Measurements from ENCODE around the gene CHST14.
A peak's percentile ranks its signal among the peaks of the same experiment; 100 is the strongest.

The CHST14 gene

DNA sequence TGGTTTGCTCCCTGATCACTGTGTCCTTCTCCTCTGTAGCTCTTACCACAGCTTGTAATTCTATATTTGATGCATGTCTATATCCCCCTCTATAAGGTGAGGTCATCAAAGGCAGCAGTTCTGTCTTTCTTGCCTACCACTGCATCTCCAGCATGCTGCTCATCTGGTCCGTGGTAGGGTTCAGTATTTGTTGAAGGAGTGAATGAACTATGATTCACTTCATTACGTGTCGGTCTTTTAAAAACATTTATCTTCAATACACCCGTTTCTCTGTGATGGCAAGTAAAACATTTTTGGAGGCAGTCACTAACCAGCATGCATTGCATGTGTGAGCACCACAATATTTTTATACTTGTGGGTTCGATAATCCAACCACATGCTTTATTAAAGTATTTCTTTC lies 27.6 kb downstream of the CHST14 start:
- no peak for DNase-seq

DNA sequence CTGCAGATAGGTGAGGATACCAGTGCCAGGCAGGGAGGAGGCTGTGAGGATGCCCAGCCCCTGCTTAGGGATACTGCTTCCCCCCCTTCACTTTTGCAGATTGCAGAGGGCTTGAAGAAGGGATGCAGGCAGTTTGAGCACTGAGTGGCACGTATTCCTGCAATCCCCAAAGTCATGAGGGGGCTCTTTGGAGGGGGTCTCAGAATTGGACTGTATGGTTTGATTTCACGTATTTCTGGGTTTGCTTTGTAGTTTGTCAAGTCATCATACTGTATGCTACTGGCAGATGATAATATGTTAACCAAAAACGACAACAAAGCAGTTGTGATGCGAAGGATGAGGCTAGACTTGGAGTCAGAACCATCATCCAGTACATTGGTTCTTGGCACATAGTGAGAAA lies 28.1 kb downstream of the CHST14 start:
- DNase-seq: no peak

GRCh38 chr15:40499931-40500330 lies 29.1 kb downstream of the CHST14 start:
- DNase-seq: no peak

- no peak for DNase-seq
Measured at GRCh38 chr15:40500568-40501330, 30.0 kb downstream of the CHST14 start.

DNA sequence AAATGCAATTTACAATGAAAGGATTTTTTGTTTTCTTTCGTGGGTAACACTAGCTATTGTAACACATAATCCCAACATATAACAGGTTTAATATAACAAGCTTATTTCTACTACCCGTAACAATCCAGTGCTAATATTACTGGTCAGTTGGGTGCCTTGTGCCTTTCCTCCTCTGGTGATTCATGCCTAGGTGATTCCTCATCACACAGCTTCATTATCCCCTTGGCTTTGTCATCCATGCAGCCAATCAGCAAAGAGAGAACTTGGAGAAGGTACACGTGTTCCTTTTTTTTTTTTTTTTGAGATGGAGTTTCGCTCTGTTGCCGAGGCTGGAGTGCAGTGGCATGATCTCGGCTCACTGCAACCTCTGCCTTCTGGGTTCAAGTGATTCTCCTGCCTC lies 30.7 kb downstream of the CHST14 start:
- DNase-seq: no peak

DNA sequence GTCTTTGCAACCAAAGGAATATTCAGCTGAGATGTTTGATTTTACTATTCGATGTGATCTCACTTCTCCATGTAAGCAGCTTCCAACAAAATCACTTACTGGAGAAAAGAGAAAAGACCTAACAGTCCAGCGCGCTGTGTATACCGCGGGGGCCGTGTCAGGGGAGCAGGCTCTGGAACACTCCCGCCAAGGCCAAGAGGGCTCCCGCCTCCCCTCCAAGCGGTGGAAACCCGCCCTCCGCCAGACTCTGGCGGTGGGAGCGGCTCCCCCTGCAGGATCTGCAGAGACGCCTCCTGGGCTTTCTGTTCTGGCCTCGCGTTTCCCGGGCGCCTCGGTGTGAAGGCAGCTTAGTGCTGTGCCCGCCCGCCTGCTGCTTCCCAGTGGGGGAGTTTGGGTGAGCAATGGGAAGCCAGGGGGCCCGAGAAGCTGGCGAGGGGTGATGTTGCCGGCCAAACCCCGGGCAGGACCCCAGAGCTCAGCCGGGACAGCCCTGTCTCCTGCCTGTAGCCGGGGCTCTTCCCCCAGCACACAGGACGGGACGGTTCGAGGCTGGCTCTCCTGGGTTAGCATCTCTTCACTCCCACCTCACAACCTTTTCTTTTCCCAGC lies 36.3 kb downstream of the CHST14 start:
- DNase-seq: peak; percentile 71

DNA sequence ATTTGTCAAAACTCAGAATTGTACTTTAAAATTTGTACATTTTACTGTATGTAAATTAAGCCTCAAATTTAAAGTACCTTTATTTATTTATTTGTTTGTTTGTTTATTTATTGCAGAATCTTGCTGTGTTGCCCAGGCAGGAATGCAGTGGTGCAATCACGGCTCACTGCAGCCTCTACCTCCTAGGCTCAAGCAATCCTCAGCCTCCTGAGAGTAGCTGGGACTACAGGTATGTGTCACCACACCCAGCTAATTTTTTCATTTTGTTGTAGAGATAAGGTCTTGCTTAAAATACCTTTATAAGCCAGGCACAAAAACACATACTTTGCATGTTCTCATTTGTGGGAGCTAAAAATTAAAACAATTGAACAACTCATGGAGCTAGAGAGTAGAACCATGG lies 37.4 kb downstream of the CHST14 start:
- DNase-seq: no peak

DNA sequence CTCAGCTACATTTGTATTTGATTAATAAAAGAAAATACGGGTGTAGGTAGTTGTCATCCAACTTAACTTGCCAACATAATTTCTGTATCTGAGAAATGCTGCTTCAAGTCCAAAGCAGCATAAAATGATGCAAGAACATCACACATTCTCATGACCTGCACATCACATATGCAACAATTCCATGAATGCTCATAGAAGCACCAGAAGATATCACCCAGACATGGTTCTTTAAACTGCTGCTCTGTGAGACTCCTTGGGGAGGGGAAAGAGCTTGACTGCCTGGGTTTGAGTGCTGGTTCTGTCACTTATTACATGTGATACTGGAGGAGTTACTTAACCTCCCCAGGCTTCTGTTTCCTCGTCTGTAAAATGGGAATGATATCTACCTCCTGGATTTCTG lies 39.4 kb downstream of the CHST14 start:
- no peak for DNase-seq

DNA sequence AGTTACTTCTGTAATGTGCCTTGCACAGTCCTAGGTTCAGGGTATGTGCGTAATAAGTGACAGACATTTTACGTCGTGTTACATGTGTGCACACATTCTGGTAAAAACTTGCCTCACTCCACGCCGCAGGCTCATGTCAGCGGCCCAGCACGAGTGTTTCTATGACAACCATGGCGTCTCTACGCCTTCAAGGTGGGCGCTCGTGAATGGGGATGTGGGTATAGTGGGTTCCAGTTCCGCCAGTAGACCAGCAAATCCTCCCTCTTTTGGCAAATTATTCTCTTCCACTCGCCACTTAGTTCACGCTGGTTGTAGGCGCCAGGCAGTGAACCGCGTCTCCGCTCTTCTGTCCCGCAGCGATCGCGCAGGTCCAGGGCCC lies 40.3 kb downstream of the CHST14 start:
- no peak for DNase-seq

- peak; percentile 28 for DNase-seq
Measured at GRCh38 chr15:40511472-40512133, 40.8 kb downstream of the CHST14 start.

DNA sequence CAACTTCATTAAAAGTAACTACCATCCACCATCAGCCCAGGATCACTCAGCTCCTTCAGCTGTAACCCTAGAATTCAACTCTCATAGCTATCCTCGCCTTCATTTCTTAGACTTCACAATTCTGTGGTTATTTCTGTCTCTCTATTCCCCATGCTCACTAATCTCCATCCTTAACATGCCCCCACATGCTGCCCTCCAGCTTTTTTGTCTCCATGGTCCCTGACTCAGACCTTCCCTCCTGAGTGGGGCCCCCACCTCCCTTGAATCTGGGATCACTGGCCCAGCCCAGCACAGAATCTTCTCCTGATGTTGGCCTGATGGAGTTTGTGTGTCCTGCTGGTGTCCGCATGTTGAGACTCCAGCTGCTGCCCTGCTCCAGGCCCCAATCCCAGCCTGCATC lies 41.7 kb downstream of the CHST14 start:
- DNase-seq: no peak

GRCh38 chr15:40513609-40514008 lies 42.8 kb downstream of the CHST14 start:
- no peak for DNase-seq

DNA sequence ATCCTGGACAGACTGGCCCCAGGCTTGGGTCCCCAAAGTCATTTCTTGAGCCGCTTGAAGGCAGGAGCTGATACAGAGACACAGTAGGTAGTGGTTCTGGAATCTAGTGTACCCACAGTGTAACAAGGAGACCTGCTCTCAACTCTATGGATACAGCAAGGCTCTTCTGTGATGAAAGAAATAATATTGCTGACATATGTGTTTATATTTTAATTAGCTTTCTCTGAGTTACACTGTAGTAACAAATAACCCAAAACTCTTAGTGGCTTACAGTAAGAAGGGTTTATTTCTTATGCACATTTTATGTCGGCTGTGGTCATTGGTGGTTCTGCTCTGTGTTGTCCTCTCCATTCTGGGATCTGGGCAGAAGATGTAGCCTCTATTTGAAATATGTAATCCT lies 45.5 kb downstream of the CHST14 start:
- no peak for DNase-seq
